Activated T-cell treated with anti-CD3 and anti-CD28 coated beads, Interleukin-2, amount 50 U/mL, for 24 hours (primary cell): Measurements from ENCODE around the gene FBXO24.

Source experiments
- DNase-seq: peaks from one replicate; pipeline ENCODE4 v3.0.0-alpha.2; 2020
- H3K27ac Mint-ChIP-seq: 2 replicates; pipeline ENCODE4 v1.8.0; 2020; ENCODE audit warnings: mild to moderate bottlenecking, mixed read lengths
- H3K27me3 Mint-ChIP-seq: 2 replicates; pipeline ENCODE4 v1.8.0; 2020; ENCODE audit warnings: mixed read lengths
- H3K36me3 Mint-ChIP-seq: 2 replicates; pipeline ENCODE4 v1.8.0; 2020; ENCODE audit warnings: low read depth, mixed read lengths
- H3K4me1 Mint-ChIP-seq: 2 replicates; pipeline ENCODE4 v1.8.0; 2020; ENCODE audit warnings: low read depth, mixed read lengths
- H3K4me3 Mint-ChIP-seq: 2 replicates; pipeline ENCODE4 v1.8.0; 2020; ENCODE audit warnings: mild to moderate bottlenecking, moderate library complexity, mixed read lengths
- H3K9me3 Mint-ChIP-seq: 2 replicates; pipeline ENCODE4 v1.8.0; 2020; ENCODE audit warnings: mixed read lengths

The FBXO24 gene

DNA sequence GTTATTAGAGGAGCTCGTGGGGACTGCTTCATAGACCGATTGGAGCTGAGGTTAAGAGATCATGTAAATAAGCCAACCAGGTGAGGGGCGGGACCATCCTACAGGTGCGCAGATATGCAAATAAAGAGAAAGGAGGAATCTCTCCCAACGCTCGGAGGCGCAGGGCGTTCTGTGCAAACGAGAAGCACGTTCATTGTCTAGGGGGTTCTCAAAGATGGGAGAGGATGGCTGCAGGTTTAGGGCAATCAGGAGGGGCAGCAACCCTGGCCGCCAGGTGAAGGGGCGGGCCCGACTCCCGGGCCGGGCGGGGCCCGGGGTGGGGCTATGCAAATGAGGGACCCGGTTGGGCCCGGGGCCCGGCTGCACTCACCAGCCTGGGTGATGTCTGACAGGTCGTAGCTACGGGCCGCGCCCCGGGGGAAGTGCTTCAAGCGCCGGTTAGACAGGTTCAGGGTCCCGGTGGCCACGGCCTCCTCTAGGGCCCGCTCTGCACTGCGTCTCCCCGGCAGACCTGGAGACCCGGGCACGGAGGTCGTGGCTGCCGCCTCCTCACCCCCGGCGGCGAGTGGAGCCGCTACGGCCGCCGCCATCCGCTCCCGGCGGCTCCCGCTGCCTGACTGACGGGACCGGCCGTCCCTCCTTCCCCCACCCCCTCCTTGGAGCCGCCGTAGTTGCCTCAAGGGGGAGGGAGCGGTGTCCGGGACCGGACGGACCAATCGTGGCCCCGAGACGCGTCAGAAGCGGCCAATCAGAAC lies 440 bp upstream of the FBXO24 start, which contains the start of gene LRCH4:
Gene LRCH4 (minus strand): TSS at position 619 of the 755 bp plus-strand sequence. CDS start 29 bp downstream, at position 590.
- Mint-ChIP-seq H3K4me1 (peaks cover 44% of the 10 kb centered on the region), H3K27ac (peak within 1 kb of the TSS; percentile 97), H3K36me3 (peaks cover 11% of the 10 kb centered on the region), H3K27me3 (no peaks in the 10 kb centered on the region), H3K9me3 (no peaks in the 10 kb centered on the region), H3K4me3 (peak within 1 kb of the TSS; percentile 91)
- DNase-seq, result no peak

DNA sequence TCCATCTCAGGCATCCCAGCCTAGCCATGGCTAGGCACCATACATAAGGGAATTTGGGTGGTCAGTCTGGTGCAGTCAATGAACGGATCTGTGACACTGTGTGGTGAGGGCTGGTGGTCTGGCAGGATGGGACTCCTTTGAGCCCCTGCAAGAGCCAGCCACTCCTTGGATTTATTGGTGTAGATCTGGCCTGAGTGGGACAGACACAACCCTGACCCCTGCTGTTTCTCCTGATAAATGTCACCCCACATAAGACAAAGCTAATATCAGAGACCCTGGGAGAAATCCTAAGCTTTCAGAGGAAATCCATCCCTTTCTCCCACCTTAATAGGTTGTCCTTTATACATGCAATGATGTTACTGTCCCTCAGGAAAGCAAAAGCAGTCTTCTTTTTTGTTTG lies 2.3 kb downstream of the FBXO24 start:
- peaks cover 22% of the 10 kb centered on the region for H3K4me1 Mint-ChIP-seq
- H3K36me3 Mint-ChIP-seq, result peaks cover 11% of the 10 kb centered on the region
- no peak overlapping the region for H3K27ac Mint-ChIP-seq
- no peak for DNase-seq
- H3K9me3 Mint-ChIP-seq, result no peaks in the 10 kb centered on the region
- peak overlapping the region; percentile 91 for H3K4me3 Mint-ChIP-seq
- no peaks in the 10 kb centered on the region for H3K27me3 Mint-ChIP-seq

DNA sequence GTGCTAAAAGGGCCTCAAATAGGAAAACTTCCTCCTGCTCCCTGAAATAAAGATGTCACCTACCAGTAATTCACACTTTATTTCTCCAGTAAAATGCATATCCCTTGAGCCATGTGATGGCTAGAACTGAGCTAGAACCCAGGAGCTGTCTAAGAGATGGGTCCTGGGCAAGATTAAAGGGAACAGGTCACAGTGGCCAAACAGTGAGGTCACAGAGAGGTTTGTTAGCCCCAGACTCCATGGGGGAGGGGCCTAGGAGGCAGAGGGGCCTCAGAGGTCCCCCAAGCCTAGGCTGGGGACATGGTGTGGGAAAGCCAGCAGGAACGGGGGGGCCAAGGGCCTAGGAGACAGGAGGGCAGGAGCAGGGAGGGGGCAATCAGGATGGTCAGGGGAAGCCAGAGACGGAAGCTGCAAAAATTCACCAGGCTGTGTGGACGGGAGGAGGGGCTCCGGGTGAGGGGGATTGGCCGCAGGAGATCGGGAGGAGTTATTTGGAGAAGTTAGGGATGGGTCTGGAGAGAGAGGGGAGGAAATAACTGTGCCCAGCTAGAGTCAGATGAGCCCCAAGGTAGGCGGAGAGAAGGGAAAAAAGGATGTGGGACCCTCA lies 3.3 kb downstream of the FBXO24 start:
- no peaks in the 10 kb centered on the region for H3K27me3 Mint-ChIP-seq
- H3K9me3 Mint-ChIP-seq, result no peaks in the 10 kb centered on the region
- peaks cover 7% of the 10 kb centered on the region for H3K36me3 Mint-ChIP-seq
- peaks cover 13% of the 10 kb centered on the region for H3K4me1 Mint-ChIP-seq
- no peak overlapping the region for H3K4me3 Mint-ChIP-seq
- no peak for DNase-seq
- no peak overlapping the region for H3K27ac Mint-ChIP-seq

DNA sequence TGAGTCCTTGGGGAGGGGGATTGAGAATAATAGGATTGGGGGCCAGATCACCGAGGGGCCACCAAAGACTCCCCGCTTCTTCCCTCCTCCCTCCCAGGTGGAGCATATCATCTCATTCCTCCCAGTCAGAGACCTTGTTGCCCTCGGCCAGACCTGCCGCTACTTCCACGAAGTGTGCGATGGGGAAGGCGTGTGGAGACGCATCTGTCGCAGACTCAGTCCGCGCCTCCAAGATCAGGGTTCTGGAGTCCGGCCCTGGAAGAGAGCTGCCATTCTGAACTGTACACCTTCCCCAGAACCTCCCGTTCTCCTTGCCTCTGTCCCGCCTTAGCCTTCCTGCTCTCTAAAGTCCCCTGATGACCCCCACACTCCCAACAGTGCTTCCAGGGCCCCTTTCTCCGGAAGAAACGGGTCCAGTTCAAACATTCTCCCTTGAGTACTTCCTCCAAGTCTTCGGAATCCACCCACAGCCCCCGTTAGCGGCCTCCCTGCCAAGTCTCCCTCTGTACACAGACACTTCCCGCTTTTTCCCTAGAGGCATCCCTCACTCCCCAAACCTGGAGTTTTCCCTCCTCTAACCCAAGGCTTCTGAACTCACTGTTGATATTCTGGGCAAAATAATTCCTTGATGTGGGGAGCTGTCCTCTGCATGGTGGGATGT lies 4.1 kb downstream of the FBXO24 start:
- Mint-ChIP-seq H3K27ac (no peak overlapping the region), H3K4me3 (no peak overlapping the region), H3K9me3 (no peaks in the 10 kb centered on the region), H3K4me1 (peaks cover 6% of the 10 kb centered on the region), H3K27me3 (no peaks in the 10 kb centered on the region), H3K36me3 (peaks cover 5% of the 10 kb centered on the region)
- no peak for DNase-seq

DNA sequence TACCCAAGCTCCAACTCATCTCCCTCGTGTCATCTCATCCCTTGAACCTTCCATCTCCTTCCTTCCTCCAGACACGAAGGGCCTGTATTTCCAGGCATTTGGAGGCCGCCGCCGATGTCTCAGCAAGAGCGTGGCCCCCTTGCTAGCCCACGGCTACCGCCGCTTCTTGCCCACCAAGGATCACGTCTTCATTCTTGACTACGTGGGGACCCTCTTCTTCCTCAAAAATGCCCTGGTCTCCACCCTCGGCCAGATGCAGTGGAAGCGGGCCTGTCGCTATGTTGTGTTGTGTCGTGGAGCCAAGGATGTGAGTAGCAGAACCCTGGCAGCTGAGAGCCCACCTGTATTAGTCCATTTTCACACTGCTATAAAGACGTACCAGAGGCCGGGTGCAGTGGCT lies 5.5 kb downstream of the FBXO24 start:
- Mint-ChIP-seq H3K27ac (no peak overlapping the region), H3K27me3 (no peaks in the 10 kb centered on the region), H3K9me3 (no peaks in the 10 kb centered on the region), H3K4me3 (no peak overlapping the region), H3K36me3 (peaks cover under 1% of the 10 kb centered on the region), H3K4me1 (peaks cover 2% of the 10 kb centered on the region)
- no peak for DNase-seq

DNA sequence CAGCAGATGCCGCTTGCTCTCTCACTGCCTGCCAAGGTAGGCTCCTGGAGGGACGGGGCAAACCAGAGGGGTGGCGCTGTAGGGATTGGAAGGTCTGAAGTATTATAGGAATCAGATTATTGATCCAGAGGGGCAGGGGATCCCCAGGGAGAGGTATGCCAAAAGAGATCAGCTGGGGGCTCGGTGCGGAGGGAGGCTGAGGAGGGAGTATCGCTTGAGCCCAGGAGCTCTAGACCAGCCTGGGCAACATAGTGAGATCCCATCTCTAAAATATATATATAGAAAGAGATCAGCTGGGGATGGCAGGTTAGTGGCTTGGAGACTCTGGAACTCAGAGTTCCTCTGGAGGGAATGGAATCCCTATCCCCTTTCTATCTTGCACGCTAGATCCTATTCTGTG lies 9.1 kb downstream of the FBXO24 start:
- no peak for DNase-seq
- no peaks in the 10 kb centered on the region for H3K36me3 Mint-ChIP-seq
- H3K27me3 Mint-ChIP-seq, result no peaks in the 10 kb centered on the region
- peaks cover 3% of the 10 kb centered on the region for H3K4me1 Mint-ChIP-seq
- no peak overlapping the region for H3K27ac Mint-ChIP-seq
- H3K4me3 Mint-ChIP-seq, result no peak overlapping the region
- no peaks in the 10 kb centered on the region for H3K9me3 Mint-ChIP-seq

DNA sequence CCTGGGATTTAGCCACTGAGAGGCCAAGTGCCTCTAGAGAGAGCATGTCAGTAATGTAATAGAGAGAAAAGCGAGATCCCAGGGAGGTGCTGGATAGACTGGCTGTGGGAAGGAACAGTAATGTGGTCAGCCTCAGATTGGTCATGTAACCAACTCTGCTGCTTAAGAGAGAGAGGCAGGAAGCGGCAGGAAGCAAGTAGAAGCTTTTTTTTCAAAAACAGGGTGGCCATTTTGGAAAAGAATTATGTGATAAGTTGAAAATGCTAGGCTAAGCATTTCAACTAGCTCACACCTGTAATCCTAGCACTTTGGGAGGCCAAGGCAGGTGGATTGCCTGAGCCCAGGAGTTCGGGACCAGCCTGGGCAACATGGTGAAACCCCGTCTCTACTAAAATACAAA lies 12.3 kb downstream of the FBXO24 start:
- Mint-ChIP-seq H3K27me3 (no peaks in the 10 kb centered on the region), H3K4me1 (peaks cover 6% of the 10 kb centered on the region), H3K4me3 (no peak overlapping the region), H3K27ac (no peak overlapping the region), H3K36me3 (no peaks in the 10 kb centered on the region), H3K9me3 (no peaks in the 10 kb centered on the region)
- DNase-seq, result no peak

DNA sequence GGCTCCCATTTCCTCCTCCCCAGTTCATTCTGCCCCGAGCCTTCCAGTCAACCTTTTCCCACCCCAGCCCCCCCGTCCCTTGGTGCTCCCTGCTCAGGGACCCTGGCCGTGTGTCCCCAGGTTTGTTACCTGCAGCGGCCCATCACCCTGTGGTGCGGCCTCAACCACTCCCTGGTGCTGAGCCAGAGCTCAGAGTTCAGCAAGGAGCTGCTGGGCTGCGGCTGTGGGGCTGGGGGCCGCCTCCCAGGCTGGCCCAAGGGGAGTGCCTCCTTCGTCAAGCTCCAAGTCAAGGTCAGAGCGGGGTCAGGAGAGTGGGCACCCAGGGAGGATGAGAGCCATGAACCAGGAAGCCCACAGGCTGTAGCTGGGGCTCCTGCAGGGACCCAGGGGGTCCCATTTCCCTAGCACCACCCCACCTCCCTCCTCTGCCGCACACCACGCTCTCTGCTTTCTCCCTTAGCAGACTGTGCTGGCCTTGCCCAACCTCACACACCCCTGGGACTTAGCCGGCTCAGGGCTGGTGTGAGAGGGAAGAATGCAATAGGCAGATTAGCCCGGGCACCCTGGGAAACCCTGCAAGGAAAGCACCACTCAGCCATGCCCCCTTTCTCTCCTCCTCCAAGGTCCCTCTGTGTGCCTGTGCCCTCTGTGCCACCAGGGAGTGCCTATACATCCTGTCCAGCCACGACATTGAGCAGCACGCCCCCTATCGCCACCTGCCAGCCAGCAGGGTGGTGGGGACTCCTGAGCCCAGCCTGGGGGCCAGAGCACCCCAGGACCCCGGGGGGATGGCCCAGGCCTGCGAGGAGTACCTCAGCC lies 14.0 kb downstream of the FBXO24 start:
- peaks cover 17% of the 10 kb centered on the region for H3K4me1 Mint-ChIP-seq
- no peaks in the 10 kb centered on the region for H3K36me3 Mint-ChIP-seq
- DNase-seq, result no peak
- H3K9me3 Mint-ChIP-seq, result no peaks in the 10 kb centered on the region
- no peaks in the 10 kb centered on the region for H3K27me3 Mint-ChIP-seq
- H3K4me3 Mint-ChIP-seq, result no peak overlapping the region
- no peak overlapping the region for H3K27ac Mint-ChIP-seq

DNA sequence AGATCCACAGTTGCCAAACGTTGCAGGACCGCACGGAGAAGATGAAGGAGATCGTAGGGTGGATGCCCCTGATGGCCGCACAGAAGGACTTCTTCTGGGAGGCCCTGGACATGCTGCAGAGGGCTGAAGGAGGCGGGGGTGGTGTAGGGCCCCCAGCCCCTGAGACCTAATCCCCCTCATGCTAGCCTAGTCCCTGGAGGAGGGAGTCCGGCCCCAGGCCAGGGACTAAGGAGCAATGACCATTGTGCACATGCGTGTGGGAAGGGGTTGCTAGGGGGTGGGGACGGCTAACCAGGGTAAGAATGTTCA lies 14.6 kb downstream of the FBXO24 start:
- Mint-ChIP-seq H3K27me3 (no peaks in the 10 kb centered on the region), H3K36me3 (no peaks in the 10 kb centered on the region), H3K4me3 (no peak overlapping the region), H3K9me3 (no peaks in the 10 kb centered on the region), H3K27ac (no peak overlapping the region), H3K4me1 (peaks cover 22% of the 10 kb centered on the region)
- DNase-seq, result no peak

DNA sequence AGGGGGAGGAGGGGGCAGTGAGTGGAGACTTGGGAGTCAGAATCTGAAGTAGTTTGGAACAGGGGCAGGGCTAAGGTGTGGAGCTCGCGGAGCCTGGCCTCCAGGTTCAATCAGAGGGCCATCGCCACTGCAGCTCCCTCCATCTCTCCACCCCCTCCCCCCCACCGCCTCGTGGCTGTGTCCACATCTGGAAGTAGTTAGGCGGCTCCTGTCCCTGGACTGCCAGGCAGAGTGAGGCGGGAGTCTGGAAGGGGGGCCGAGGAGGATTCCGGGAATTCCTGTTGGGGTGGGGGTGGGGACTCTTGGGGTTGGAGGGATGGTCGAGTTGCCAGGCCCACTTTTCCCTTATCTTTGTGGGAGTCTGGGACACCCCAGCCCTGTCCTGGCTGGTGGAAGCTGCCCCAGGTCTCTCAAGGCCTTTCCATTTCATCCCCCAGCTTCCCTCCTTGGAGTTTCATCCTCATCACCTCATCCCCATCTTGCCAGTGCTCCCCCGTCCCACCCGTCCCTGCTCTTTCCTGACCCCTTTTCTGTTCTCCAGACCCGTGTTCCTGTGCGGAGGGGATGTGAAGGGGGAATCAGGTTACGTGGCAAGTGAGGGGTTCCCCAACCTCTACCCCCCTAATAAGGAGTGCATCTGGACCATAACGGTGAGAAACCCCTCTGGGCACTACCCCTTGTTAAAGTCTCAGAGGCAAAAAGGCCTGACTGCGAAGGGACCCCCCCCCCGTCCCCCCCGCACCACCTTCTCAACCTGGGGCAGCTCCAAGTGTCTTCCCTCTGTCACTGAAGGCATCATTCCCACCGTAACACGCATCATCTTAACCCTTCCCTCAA lies 17.0 kb downstream of the FBXO24 start:
- Mint-ChIP-seq H3K4me3 (peak overlapping the region; percentile 76), H3K27me3 (no peaks in the 10 kb centered on the region), H3K9me3 (no peaks in the 10 kb centered on the region), H3K4me1 (peaks cover 25% of the 10 kb centered on the region), H3K27ac (no peak overlapping the region), H3K36me3 (no peaks in the 10 kb centered on the region)
- no peak for DNase-seq

DNA sequence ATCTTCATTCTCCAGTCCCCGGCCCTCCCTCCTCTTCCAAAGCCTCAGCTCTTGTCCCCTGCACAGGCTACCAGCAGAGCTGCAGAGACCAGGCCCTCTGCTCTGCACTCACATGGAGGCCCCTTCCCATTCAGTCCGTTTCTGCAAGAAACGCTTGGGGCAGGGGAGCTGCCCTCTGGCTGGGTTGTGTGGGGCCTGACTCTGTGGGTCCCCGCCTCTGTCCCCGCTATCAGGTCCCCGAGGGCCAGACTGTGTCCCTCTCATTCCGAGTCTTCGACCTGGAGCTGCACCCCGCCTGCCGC lies 17.5 kb downstream of the FBXO24 start:
- no peaks in the 10 kb centered on the region for H3K36me3 Mint-ChIP-seq

DNA sequence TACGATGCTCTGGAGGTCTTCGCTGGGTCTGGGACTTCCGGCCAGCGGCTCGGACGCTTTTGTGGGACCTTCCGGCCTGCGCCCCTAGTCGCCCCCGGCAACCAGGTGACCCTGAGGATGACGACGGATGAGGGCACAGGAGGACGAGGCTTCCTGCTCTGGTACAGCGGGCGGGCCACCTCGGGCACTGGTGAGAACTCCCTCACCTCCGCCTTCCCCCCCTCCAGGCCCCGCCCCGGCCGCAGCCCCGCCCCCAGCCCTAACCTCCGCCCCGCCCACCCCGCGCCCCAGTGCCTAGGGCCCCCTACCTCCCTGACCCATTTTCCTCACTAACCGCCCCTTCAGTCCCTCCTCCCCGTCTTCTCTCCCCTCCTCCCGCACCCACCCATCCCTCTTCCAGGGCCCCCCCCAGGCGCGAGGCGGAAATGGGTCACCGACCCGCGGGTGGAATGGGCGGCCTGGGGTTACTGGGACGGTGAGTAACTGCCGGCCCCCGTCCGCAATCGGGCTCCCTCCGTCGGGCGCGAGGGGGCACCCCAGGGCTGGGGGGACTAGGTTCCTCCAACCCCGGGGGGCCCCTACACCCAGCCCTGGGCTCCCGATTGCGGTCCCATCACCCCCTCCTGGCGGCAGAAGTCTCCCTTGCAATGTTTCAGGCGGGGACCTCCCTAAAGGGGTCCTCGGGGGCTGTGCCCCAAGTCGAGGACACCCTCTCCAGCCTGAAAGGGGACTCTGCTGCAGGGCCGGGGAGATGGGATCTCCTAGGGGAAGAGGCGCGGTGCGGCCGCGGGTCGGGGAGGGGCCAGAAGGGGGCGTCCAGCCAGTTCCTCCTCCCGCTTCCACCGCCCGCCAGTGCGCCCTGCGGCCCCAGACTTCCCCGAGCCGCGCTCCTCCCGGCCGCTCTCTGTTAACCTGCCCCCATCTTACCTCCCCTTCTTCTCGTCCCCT lies 18.2 kb downstream of the FBXO24 start:
- H3K27me3 Mint-ChIP-seq, result no peaks in the 10 kb centered on the region
- peaks cover 22% of the 10 kb centered on the region for H3K4me1 Mint-ChIP-seq
- peak; percentile 87 for DNase-seq
- H3K4me3 Mint-ChIP-seq, result peak overlapping the region; percentile 76
- peak overlapping the region; percentile 77 for H3K27ac Mint-ChIP-seq
- no peaks in the 10 kb centered on the region for H3K36me3 Mint-ChIP-seq
- no peaks in the 10 kb centered on the region for H3K9me3 Mint-ChIP-seq

More for the DNA sequence above, 17.5 kb downstream of the FBXO24 start:
- Mint-ChIP-seq H3K9me3 (no peaks in the 10 kb centered on the region), H3K4me3 (peak overlapping the region; percentile 76), H3K27ac (peak overlapping the region; percentile 77), H3K27me3 (no peaks in the 10 kb centered on the region), H3K4me1 (peaks cover 22% of the 10 kb centered on the region)
- DNase-seq, result no peak
